Liver (tissue), 9 donors: ENCODE results near the gene PER1. TPM values are rescaled to one million over a fixed set of nuclear protein-coding genes. Genes with fewer than 3 reads are reported as not detected.

Experiments
- DNase-seq: peaks from one replicate; pipeline ENCODE4 v3.0.0-alpha.2; 2017; ENCODE audit warnings: low spot score
- H3K27ac ChIP-seq, 2 donors: one replicate each; pipeline ENCODE4 v1.7.0; 2013; ENCODE audit warnings: inconsistent platforms in 2 of 2, low read length in 2 of 2, control low read depth in 1 of 2, low read depth in 1 of 2, mild to moderate bottlenecking in 1 of 2
- H3K27me3 ChIP-seq, 4 donors: one replicate each; pipeline versions ENCODE4 v1.6.1 to v1.7.0; 2013; ENCODE audit warnings: low read length in 3 of 4, inconsistent platforms in 1 of 4, mild to moderate bottlenecking in 1 of 4, moderate library complexity in 1 of 4; ENCODE audit not compliant: control insufficient read depth in 4 of 4, insufficient read depth in 4 of 4
- H3K36me3 ChIP-seq, 4 donors: one replicate each; pipeline versions ENCODE4 v1.6.1 to v1.7.0; 2013; ENCODE audit warnings: low read length in 3 of 4, mild to moderate bottlenecking in 3 of 4, low read depth in 1 of 4, moderate library complexity in 1 of 4; ENCODE audit not compliant: control insufficient read depth in 4 of 4, insufficient read depth in 3 of 4
- H3K4me1 ChIP-seq, 4 donors: one replicate each; pipeline versions ENCODE4 v1.6.1 to v1.7.0; 2013; ENCODE audit warnings: low read length in 3 of 4, mild to moderate bottlenecking in 3 of 4, moderate library complexity in 1 of 4; ENCODE audit not compliant: control insufficient read depth in 4 of 4, insufficient read depth in 4 of 4
- H3K4me3 ChIP-seq, 3 donors: one replicate each; pipeline versions ENCODE4 v1.6.1 to v1.7.0; 2013; ENCODE audit warnings: low read length in 3 of 3, control low read depth in 1 of 3, low read depth in 1 of 3, mild to moderate bottlenecking in 1 of 3
- H3K9ac ChIP-seq, 2 donors: one replicate each; pipeline ENCODE4 v1.7.0; 2013; ENCODE audit warnings: low read length in 2 of 2, mild to moderate bottlenecking in 2 of 2, moderate library complexity in 2 of 2, control low read depth in 1 of 2, low read depth in 1 of 2
- H3K9me3 ChIP-seq, 4 donors: one replicate each; pipeline versions ENCODE4 v1.6.1 to v1.7.0; 2013; ENCODE audit warnings: low read length in 3 of 4; ENCODE audit not compliant: control insufficient read depth in 4 of 4
- EGR1 ChIP-seq, 2 donors: IDR thresholded peaks; 2 replicates each; pipeline ENCODE4 v1.6.1; 2016 to 2018; ENCODE audit warnings: antibody characterized with exemption in 2 of 2, low read depth in 2 of 2
- FOXA1 ChIP-seq: IDR thresholded peaks from 2 replicates; pipeline ENCODE4 v1.6.1; 2016; ENCODE audit warnings: antibody characterized with exemption
- FOXA2 ChIP-seq: IDR thresholded peaks from 2 replicates; pipeline ENCODE4 v1.6.1; 2016; ENCODE audit warnings: antibody characterized with exemption
- GABPA ChIP-seq, 2 donors: IDR thresholded peaks in 1 of 2; conservative IDR thresholded peaks in 1 of 2; 2 replicates each; pipeline ENCODE4 v1.6.1; 2016; ENCODE audit warnings: antibody characterized with exemption in 2 of 2, mild to moderate bottlenecking in 1 of 2, moderate library complexity in 1 of 2
- HNF4A ChIP-seq, 2 donors: conservative IDR thresholded peaks; 2 replicates each; pipeline ENCODE4 v1.6.1; 2016; ENCODE audit warnings: antibody characterized with exemption in 2 of 2, mild to moderate bottlenecking in 2 of 2
- JUND ChIP-seq, 2 donors: IDR thresholded peaks; 2 replicates each; pipeline ENCODE4 v1.6.1; 2016; ENCODE audit warnings: antibody characterized with exemption in 2 of 2
- NR2F2 ChIP-seq: IDR thresholded peaks from 2 replicates; pipeline ENCODE4 v1.6.1; 2016; ENCODE audit warnings: antibody characterized with exemption
- RAD21 ChIP-seq, 2 donors: IDR thresholded peaks; 2 replicates each; pipeline ENCODE4 v1.6.1; 2016; ENCODE audit warnings: antibody characterized with exemption in 2 of 2, mild to moderate bottlenecking in 2 of 2
- RXRA ChIP-seq, 2 donors: IDR thresholded peaks; 2 replicates each; pipeline ENCODE4 v1.6.1; 2017 to 2018; ENCODE audit warnings: antibody characterized with exemption in 2 of 2, mild to moderate bottlenecking in 1 of 2
- SP1 ChIP-seq: IDR thresholded peaks from 2 replicates; pipeline ENCODE4 v1.6.1; 2018; ENCODE audit warnings: antibody characterized with exemption, mild to moderate bottlenecking
- TAF1 ChIP-seq: conservative IDR thresholded peaks from 2 replicates; pipeline ENCODE4 v1.6.1; 2016; ENCODE audit warnings: antibody characterized with exemption, mild to moderate bottlenecking
- YY1 ChIP-seq: IDR thresholded peaks from 2 replicates; pipeline ENCODE4 v1.6.1; 2016; ENCODE audit warnings: antibody characterized with exemption, mild to moderate bottlenecking
- WGBS: extraction: QIAGEN DNeasy Blood & Tissue Kit; methylation state at CpG from one replicate; pipeline ENCODE4 v1.1.7; 2013; 5-methylcytosine and 5-hydroxymethylcytosine counted together
- polyA plus RNA-seq, 2 donors: library from polyadenylated mRNA; stranded (reverse) in 1 of 2; unstranded in 1 of 2; fragments of 200-250 nt in 1 of 2; fragments of >200 nt in 1 of 2; fragmentation: Nextera tagmentation in 1 of 2; extraction: Ambion mirVana in 1 of 2; gene quantifications; one replicate each; pipeline versions ENCODE4 v1.2.1 to v1.2.3, GENCODE V29; 2013 to 2015
- total RNA-seq, 2 donors: library from RNA; depleted of rRNA; stranded (reverse); fragments of >200 nt; gene quantifications; one replicate each; pipeline ENCODE4 v1.2.3, GENCODE V29; 2014
- TF ChIP-seq, protein P1 (sequence below): IDR thresholded peaks from 2 replicates; pipeline ENCODE4 v1.6.1; 2016; ENCODE audit warnings: antibody characterized with exemption
- TF ChIP-seq, protein P2 (sequence below): IDR thresholded peaks from 2 replicates; pipeline ENCODE4 v1.6.1; 2016; ENCODE audit warnings: antibody characterized with exemption
- TF ChIP-seq, protein P3 (sequence below): IDR thresholded peaks from 2 replicates; pipeline ENCODE4 v1.6.1; 2016; ENCODE audit warnings: antibody characterized with exemption
- TF ChIP-seq, protein P4 (sequence below): fragments of 150-350 bp; IDR thresholded peaks from 2 replicates; pipeline ENCODE4 v1.5.1; 2017; ENCODE audit warnings: improper control_type of control experiment, low read depth, low read length; ENCODE audit not compliant: missing input control
- TF ChIP-seq, protein P5 (sequence below): IDR thresholded peaks from 2 replicates; pipeline ENCODE4 v1.6.1; 2016; ENCODE audit warnings: antibody characterized with exemption, mild to moderate bottlenecking
- donor health status: healthy.
- donor health status: healthy.
- donor health status: healthy.
- donor health status: healthy.
- donor health status: healthy.

The PER1 gene
- total and polyA plus RNA-seq, 4 donors: 10.1 to 71.6 (median 29.7) TPM

DNA sequence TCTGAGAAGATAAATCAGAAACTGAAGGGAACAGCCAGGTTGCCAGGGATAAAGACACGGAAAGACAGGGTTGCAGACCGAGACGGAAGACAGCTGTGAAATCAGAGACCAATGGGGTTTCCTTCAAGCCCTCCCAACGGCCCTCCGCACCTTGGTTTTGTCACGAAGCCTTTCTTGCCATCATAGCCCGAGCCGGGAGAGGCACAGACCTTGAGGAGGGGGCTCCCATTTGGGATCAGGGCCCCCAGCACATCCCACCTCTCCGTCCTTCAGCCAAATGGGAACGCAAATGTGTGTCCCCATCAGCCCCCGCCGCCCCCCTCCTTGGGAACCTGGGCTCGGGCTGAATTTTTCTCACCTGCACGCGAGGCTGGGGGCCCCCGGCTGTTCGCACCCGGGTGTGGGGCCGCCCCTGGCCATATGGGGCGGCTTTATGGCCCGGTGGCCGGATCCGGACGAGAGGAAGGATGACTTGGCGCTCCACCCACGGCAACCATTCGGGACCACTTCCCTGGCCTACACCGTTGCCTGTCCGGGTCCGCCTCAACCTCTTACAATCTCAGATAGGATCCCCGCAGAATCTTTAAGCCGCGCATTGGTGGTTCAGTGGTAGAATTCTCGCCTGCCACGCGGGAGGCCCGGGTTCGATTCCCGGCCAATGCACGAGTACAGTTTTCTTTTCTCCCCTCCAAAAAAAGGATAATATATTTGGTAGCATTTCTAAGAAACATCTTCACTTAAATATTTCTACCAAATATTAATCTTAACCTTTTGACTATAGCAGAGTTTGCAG, 26.9 kb downstream of the PER1 start:
- H3K4me3 ChIP-seq: peak overlapping the region in 2 of 3 donors; percentile 45 to 51
- H3K36me3 ChIP-seq: no peaks in the 10 kb centered on the region
- TF ChIP-seq, protein P1, sequence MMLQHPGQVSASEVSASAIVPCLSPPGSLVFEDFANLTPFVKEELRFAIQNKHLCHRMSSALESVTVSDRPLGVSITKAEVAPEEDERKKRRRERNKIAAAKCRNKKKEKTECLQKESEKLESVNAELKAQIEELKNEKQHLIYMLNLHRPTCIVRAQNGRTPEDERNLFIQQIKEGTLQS: peak; percentile 99
- TF ChIP-seq, protein P2, sequence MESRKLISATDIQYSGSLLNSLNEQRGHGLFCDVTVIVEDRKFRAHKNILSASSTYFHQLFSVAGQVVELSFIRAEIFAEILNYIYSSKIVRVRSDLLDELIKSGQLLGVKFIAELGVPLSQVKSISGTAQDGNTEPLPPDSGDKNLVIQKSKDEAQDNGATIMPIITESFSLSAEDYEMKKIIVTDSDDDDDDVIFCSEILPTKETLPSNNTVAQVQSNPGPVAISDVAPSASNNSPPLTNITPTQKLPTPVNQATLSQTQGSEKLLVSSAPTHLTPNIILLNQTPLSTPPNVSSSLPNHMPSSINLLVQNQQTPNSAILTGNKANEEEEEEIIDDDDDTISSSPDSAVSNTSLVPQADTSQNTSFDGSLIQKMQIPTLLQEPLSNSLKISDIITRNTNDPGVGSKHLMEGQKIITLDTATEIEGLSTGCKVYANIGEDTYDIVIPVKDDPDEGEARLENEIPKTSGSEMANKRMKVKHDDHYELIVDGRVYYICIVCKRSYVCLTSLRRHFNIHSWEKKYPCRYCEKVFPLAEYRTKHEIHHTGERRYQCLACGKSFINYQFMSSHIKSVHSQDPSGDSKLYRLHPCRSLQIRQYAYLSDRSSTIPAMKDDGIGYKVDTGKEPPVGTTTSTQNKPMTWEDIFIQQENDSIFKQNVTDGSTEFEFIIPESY: peak; percentile 16
- no peak for TF ChIP-seq GABPA (IDR thresholded peaks at IDR 0.05 in 1 of 2, conservative IDR thresholded peaks at IDR 0.05 in 1 of 2)
- TF ChIP-seq YY1: peak; percentile 28
- no peak for TF ChIP-seq HNF4A (conservative IDR thresholded peaks at IDR 0.05)
- TF ChIP-seq, protein P3, sequence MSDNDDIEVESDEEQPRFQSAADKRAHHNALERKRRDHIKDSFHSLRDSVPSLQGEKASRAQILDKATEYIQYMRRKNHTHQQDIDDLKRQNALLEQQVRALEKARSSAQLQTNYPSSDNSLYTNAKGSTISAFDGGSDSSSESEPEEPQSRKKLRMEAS: peak; percentile 41
- TF ChIP-seq FOXA1: no peak
- peak; percentile 95 for DNase-seq
- H3K9ac ChIP-seq: no peak overlapping the region
- peaks cover 26 to 64% (median 52%) of the 10 kb centered on the region in 4 donors for H3K4me1 ChIP-seq
- WGBS: 3% methylated on average over 40 of the region's 40 CpGs
- peaks cover 5 to 16% (median 7%) of the 10 kb centered on the region in 4 donors for H3K27me3 ChIP-seq
- H3K9me3 ChIP-seq: no peaks in the 10 kb centered on the region
- H3K27ac ChIP-seq: no peak overlapping the region

DNA sequence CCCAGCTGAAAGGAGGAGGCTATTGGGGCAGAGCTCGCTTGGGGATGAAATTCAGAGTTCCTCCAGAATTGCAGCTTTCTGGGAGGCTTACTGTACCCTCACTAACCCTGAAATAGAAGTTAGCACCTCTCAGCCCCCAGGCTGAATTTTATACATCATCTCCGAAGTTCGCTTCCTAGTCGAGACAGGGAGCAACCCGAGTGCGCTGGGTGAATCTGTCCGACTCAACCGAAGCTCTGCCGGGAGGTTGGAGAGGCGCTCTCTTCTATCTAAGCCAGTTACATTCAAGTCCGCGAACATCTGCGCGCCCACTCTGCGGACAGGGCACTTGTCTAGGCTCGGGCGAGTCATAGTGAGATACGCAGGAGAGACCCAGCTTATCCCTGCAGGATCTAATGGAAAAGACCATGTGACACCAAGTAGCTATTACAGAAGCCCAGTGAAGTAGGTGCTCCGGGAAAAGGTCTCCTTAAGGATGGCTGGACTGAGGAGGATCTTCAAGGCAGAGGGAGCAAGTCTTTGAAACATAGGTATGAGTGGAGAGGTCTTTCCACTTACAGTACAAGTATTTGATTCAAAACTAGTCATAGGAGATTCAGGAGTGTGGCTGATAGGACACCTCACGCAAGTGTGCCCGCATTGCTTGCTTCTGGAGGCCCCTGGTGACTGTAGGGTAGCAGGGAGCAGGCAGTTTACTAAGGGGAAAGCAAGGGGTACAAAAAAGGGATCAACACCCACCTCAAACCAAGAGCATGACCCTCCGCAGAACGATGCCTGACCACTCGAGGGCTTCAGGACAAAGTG, 27.7 kb downstream of the PER1 start:
- Histone ChIP-seq H3K4me3 (peak overlapping the region in 1 of 3 donors; percentile 40), H3K9me3 (no peaks in the 10 kb centered on the region), H3K4me1 (peaks cover 26 to 69% (median 57%) of the 10 kb centered on the region in 4 donors), H3K27ac (no peak overlapping the region), H3K36me3 (no peaks in the 10 kb centered on the region), H3K27me3 (peaks cover 5 to 16% (median 7%) of the 10 kb centered on the region in 4 donors), H3K9ac (no peak overlapping the region)
- no peak for TF ChIP-seq FOXA2
- TF ChIP-seq HNF4A (conservative IDR thresholded peaks at IDR 0.05): no peak
- TF ChIP-seq, protein P3: no peak
- TF ChIP-seq, protein P2: no peak
- TF ChIP-seq, protein P1: no peak
- no peak for TF ChIP-seq NR2F2
- no peak for TF ChIP-seq TAF1
- TF ChIP-seq, protein P4, sequence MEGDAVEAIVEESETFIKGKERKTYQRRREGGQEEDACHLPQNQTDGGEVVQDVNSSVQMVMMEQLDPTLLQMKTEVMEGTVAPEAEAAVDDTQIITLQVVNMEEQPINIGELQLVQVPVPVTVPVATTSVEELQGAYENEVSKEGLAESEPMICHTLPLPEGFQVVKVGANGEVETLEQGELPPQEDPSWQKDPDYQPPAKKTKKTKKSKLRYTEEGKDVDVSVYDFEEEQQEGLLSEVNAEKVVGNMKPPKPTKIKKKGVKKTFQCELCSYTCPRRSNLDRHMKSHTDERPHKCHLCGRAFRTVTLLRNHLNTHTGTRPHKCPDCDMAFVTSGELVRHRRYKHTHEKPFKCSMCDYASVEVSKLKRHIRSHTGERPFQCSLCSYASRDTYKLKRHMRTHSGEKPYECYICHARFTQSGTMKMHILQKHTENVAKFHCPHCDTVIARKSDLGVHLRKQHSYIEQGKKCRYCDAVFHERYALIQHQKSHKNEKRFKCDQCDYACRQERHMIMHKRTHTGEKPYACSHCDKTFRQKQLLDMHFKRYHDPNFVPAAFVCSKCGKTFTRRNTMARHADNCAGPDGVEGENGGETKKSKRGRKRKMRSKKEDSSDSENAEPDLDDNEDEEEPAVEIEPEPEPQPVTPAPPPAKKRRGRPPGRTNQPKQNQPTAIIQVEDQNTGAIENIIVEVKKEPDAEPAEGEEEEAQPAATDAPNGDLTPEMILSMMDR: no peak
- no peak for TF ChIP-seq SP1
- no peak for TF ChIP-seq RXRA (IDR thresholded peaks at IDR 0.05)
- TF ChIP-seq FOXA1: no peak
- no peak for TF ChIP-seq RAD21 (IDR thresholded peaks at IDR 0.05)
- no peak for TF ChIP-seq EGR1 (IDR thresholded peaks at IDR 0.05; ENCODE audit: low read depth in 2 of 2)
- no peak for TF ChIP-seq GABPA (IDR thresholded peaks at IDR 0.05 in 1 of 2, conservative IDR thresholded peaks at IDR 0.05 in 1 of 2)
- TF ChIP-seq YY1: no peak
- no peak for TF ChIP-seq JUND (IDR thresholded peaks at IDR 0.05)
- TF ChIP-seq, protein P5, sequence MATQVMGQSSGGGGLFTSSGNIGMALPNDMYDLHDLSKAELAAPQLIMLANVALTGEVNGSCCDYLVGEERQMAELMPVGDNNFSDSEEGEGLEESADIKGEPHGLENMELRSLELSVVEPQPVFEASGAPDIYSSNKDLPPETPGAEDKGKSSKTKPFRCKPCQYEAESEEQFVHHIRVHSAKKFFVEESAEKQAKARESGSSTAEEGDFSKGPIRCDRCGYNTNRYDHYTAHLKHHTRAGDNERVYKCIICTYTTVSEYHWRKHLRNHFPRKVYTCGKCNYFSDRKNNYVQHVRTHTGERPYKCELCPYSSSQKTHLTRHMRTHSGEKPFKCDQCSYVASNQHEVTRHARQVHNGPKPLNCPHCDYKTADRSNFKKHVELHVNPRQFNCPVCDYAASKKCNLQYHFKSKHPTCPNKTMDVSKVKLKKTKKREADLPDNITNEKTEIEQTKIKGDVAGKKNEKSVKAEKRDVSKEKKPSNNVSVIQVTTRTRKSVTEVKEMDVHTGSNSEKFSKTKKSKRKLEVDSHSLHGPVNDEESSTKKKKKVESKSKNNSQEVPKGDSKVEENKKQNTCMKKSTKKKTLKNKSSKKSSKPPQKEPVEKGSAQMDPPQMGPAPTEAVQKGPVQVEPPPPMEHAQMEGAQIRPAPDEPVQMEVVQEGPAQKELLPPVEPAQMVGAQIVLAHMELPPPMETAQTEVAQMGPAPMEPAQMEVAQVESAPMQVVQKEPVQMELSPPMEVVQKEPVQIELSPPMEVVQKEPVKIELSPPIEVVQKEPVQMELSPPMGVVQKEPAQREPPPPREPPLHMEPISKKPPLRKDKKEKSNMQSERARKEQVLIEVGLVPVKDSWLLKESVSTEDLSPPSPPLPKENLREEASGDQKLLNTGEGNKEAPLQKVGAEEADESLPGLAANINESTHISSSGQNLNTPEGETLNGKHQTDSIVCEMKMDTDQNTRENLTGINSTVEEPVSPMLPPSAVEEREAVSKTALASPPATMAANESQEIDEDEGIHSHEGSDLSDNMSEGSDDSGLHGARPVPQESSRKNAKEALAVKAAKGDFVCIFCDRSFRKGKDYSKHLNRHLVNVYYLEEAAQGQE: no peak
- 5% methylated on average over 24 of the region's 24 CpGs for WGBS
- DNase-seq: no peak
